ENCODE data around the gene LAMA3. TPM values are rescaled to one million over a fixed set of nuclear protein-coding genes. Genes with fewer than 3 reads are reported as not detected.

The LAMA3 gene
- total RNA-seq, 8 experiments from 2014 or later: 0.22 to 20.5 (median 1.9) TPM

- peak in 4 of 8 experiments; percentile 24 to 53 (median 37) for ATAC-seq (replicated peaks in 6 of 8)
- 53 to 100% (median 86%) methylated on average over 1 to 15 of the region's 25 CpGs for WGBS, 10 experiments
- H3K4me1 ChIP-seq (replicated peaks in 1 of 2): peaks cover 9 to 14% of the 10 kb centered on the region in 2 donors
- in situ Hi-C loops (cut with MboI; ENCODE audit: low pct_unique_long_range_greater_than_20kb in 2 of 9, low sequenced_read_pairs in 9 of 9, unreplicated experiment in 9 of 9): loop anchor here in 1 of 9 experiments (25.0 kb wide), 1 partner anchor 111 kb away; no protein-coding TSS in a partner anchor
- H3K27ac ChIP-seq: no peak overlapping the region
- H3K4me3 ChIP-seq: no peak overlapping the region
Observed at GRCh38 chr18:23872701-23873550, 183.7 kb downstream of the LAMA3 start.

DNA sequence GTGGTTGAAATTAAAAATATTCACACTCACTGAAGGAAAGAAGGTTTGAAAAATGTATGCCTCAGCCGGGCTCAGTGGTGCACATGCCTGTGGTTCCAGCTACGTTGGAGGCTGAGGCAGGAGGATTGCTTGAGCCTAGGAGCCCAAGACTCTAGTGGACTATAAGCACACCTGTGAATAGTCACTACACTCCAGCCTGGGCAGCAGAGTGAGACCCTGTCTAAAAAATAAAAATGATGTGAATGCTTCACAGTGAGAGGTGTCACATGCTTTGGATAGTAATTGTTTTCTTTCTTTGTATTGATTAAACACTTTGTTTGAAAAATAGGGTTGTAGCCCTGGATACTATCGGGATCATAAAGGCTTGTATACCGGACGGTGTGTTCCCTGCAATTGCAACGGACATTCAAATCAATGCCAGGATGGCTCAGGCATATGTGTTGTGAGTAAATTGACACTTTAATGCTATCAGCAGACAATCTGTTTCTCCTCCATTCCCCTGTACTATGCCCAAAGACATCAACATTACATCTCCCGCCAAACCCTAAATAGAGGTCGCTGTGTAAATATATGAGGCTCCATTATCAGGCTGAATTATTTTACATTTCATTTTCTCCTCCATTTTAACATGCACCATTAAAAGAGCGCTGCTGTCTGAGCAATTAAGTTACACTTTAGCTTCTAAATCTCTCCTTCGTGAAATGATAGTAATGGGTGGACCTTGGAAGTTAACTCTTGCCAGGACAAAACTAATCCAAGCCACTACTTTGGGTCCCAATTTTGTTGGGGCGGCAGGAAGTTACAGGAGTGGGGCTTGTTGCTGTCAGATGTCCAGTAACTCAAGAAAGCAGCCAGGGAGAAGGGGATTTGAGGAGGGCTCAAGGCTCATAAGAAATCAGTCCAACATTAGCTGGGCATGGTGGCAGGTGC, 187.0 kb downstream of the LAMA3 start:
- in situ Hi-C loops (cut with MboI; ENCODE audit: low pct_unique_long_range_greater_than_20kb in 2 of 9, low sequenced_read_pairs in 9 of 9, unreplicated experiment in 9 of 9): no loop called here
- Histone ChIP-seq H3K4me3 (no peak overlapping the region), H3K4me1 (replicated peaks in 1 of 2) (peaks cover 13 to 14% of the 10 kb centered on the region in 2 donors), H3K27ac (no peak overlapping the region)
- ATAC-seq (replicated peaks in 6 of 8): peak in 5 of 8 experiments; percentile 47 to 82 (median 56)
- WGBS, 10 experiments: 58 to 96% (median 83%) methylated on average over 4 to 11 of the region's 11 CpGs; no CpG with 5 or more reads in 2 of the 10 experiments

DNA sequence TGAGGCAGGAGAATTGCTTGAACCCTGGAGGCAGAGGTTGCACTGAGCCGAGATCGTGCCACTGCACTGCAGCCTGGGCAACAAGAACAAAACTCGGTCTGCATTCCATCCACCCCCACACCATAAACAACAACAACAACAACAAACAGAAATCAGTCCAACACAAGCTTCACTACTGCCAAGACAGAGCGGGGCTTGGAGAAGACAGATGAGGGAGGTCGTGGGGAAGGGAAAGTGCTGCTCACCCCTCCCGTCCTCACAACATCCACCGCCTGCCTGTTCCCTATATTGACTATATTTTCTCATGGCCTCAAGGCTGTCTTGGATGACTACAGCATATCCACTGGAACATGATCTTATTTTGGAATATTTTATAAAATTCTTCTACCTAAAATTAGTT, 187.7 kb downstream of the LAMA3 start:
- in situ Hi-C loops (cut with MboI; ENCODE audit: low pct_unique_long_range_greater_than_20kb in 2 of 9, low sequenced_read_pairs in 9 of 9, unreplicated experiment in 9 of 9): no loop called here
- no peak overlapping the region for H3K27ac ChIP-seq
- WGBS, 10 experiments: 70 to 100% (median 82%) methylated on average over 1 to 4 of the region's 7 CpGs; no CpG with 5 or more reads in 1 of the 10 experiments
- peaks cover 10 to 13% of the 10 kb centered on the region in 2 donors for H3K4me1 ChIP-seq (replicated peaks in 1 of 2)
- ATAC-seq (replicated peaks in 6 of 8): no peak
- no peak overlapping the region for H3K4me3 ChIP-seq

DNA sequence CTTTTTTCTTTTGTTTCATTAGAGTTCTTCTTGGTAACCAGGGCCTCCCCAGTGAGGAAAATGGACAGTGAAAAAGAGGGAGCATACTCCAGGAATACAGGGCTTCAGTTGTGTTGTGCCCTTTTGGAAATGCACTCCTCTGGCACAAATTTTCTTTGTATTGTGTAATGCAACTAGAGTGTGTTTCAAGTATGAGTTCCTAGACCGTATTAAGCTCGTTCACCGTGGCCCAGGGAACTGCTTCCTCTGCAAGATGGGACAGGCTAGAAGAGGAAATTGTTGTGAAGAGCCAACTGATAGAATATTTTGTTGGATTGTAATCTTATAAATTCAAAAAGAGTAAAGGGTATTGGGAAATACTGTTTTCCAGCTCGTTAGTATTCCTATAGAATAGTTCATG, 188.1 kb downstream of the LAMA3 start:
- ATAC-seq (replicated peaks in 6 of 8): no peak
- 50 to 100% (median 82%) methylated on average over 1 to 4 of the region's 4 CpGs for WGBS, 10 experiments
- Histone ChIP-seq H3K27ac (no peak overlapping the region), H3K4me1 (replicated peaks in 1 of 2) (peaks cover 10 to 13% of the 10 kb centered on the region in 2 donors), H3K4me3 (no peak overlapping the region)
- in situ Hi-C loops (cut with MboI; ENCODE audit: low pct_unique_long_range_greater_than_20kb in 2 of 9, low sequenced_read_pairs in 9 of 9, unreplicated experiment in 9 of 9): no loop called here

GRCh38 chr18:23878336-23878900, 189.2 kb downstream of the LAMA3 start:
- Histone ChIP-seq H3K4me1 (replicated peaks in 1 of 2) (peaks cover 7 to 13% of the 10 kb centered on the region in 2 donors), H3K4me3 (no peak overlapping the region), H3K27ac (no peak overlapping the region)
- WGBS, 10 experiments: 49 to 100% (median 70%) methylated on average over 1 to 8 of the region's 11 CpGs; no CpG with 5 or more reads in 1 of the 10 experiments
- in situ Hi-C loops (cut with MboI; ENCODE audit: low pct_unique_long_range_greater_than_20kb in 2 of 9, low sequenced_read_pairs in 9 of 9, unreplicated experiment in 9 of 9): no loop called here
- ATAC-seq (replicated peaks in 6 of 8): no peak

GRCh38 chr18:23879126-23879525, 189.9 kb downstream of the LAMA3 start:
- H3K4me3 ChIP-seq: no peak overlapping the region
- 49 to 98% (median 77%) methylated on average over 2 to 11 of the region's 13 CpGs; no CpG with 5 or more reads in 1 of the 10 experiments for WGBS, 10 experiments
- peaks cover 6 to 13% of the 10 kb centered on the region in 2 donors for H3K4me1 ChIP-seq (replicated peaks in 1 of 2)
- in situ Hi-C loops (cut with MboI; ENCODE audit: low pct_unique_long_range_greater_than_20kb in 2 of 9, low sequenced_read_pairs in 9 of 9, unreplicated experiment in 9 of 9): no loop called here
- ATAC-seq (replicated peaks in 6 of 8): peak in 2 of 8 experiments; percentile 14 to 15
- H3K27ac ChIP-seq: no peak overlapping the region

- Histone ChIP-seq H3K4me1 (replicated peaks in 1 of 2) (peaks cover 6 to 18% of the 10 kb centered on the region in 2 donors), H3K27ac (no peak overlapping the region), H3K4me3 (no peak overlapping the region)
- in situ Hi-C loops (cut with MboI; ENCODE audit: low pct_unique_long_range_greater_than_20kb in 2 of 9, low sequenced_read_pairs in 9 of 9, unreplicated experiment in 9 of 9): no loop called here
- WGBS, 10 experiments: 27 to 100% (median 65%) methylated on average over 1 to 6 of the region's 7 CpGs; no CpG with 5 or more reads in 3 of the 10 experiments
- ATAC-seq (replicated peaks in 6 of 8): no peak
Observed at GRCh38 chr18:23879544-23879943, 190.3 kb downstream of the LAMA3 start.

- 46 to 100% (median 91%) methylated on average over 1 to 5 of the region's 6 CpGs; no CpG with 5 or more reads in 3 of the 10 experiments for WGBS, 10 experiments
- Histone ChIP-seq H3K4me1 (replicated peaks in 1 of 2) (peaks cover 9 to 23% of the 10 kb centered on the region in 2 donors), H3K4me3 (no peak overlapping the region), H3K27ac (no peak overlapping the region)
- in situ Hi-C loops (cut with MboI; ENCODE audit: low pct_unique_long_range_greater_than_20kb in 2 of 9, low sequenced_read_pairs in 9 of 9, unreplicated experiment in 9 of 9): no loop called here
- no peak for ATAC-seq (replicated peaks in 6 of 8)
Observed at GRCh38 chr18:23879966-23880565, 190.8 kb downstream of the LAMA3 start.

DNA sequence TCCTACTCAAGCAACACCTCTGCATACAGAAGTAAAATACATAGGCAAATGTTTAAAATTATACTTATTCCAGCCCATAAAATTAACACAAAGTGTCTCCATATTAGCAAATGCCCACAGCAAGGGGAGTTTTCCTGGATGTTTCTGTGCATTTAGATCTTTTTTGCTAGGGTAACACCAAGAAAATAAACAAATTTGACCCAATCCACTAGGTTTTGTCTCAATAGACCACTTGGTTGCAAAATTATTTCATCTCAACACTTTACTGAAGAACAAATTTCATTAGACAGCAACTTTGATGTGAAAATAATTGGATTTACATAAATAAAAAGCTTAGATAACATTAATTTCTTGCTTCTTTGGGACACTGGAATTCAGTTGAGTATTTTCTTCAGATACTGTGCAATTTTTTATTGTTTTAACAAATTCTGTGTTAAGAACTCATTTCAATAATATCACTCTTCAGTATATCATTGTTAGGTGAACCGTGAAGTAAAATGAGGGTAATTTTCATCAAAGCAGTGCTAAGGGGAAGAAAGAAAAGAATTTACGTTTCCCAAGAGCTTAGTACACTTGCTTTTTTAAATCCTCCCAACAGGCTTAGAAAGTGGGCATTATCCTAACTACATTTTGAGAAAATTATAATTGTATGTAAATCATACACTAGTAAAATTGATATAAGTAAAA, 191.8 kb downstream of the LAMA3 start:
- no peak overlapping the region for H3K4me3 ChIP-seq
- in situ Hi-C loops (cut with MboI; ENCODE audit: low pct_unique_long_range_greater_than_20kb in 2 of 9, low sequenced_read_pairs in 9 of 9, unreplicated experiment in 9 of 9): no loop called here
- no peak for ATAC-seq (replicated peaks in 6 of 8)
- no peak overlapping the region for H3K27ac ChIP-seq
- H3K4me1 ChIP-seq (replicated peaks in 1 of 2): peaks cover 9 to 25% of the 10 kb centered on the region in 2 donors
- WGBS, 10 experiments: 81 to 100% (median 89%) methylated on average over 1 to 2 of the region's 2 CpGs; no CpG with 5 or more reads in 1 of the 10 experiments

DNA sequence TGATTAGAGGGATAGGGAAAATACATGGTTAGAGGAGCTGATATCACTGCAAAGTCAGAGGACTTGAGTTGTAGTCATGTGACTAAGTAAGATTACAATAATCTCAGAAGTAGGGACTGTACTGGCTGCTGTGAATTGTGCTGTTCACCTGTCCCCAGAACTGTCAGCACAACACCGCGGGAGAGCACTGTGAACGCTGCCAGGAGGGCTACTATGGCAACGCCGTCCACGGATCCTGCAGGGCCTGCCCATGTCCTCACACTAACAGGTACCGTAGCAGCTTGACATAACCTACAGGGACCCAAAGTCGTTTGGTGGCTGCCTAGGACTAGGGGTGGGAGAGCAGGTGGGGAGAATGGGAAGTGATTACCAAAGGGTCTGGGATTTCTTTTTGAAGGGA, 192.5 kb downstream of the LAMA3 start:
- in situ Hi-C loops (cut with MboI; ENCODE audit: low pct_unique_long_range_greater_than_20kb in 2 of 9, low sequenced_read_pairs in 9 of 9, unreplicated experiment in 9 of 9): no loop called here
- no peak overlapping the region for H3K27ac ChIP-seq
- H3K4me1 ChIP-seq (replicated peaks in 1 of 2): peaks cover 4 to 22% of the 10 kb centered on the region in 2 donors
- WGBS, 10 experiments: 67 to 87% (median 80%) methylated on average over 1 to 8 of the region's 8 CpGs; no CpG with 5 or more reads in 7 of the 10 experiments
- ATAC-seq (replicated peaks in 6 of 8): peak in 5 of 8 experiments; percentile 20 to 70 (median 44)
- H3K4me3 ChIP-seq: no peak overlapping the region

- Histone ChIP-seq H3K27ac (no peak overlapping the region), H3K4me3 (no peak overlapping the region), H3K4me1 (replicated peaks in 1 of 2) (peaks cover 4 to 16% of the 10 kb centered on the region in 2 donors)
- WGBS, 10 experiments: 29 to 100% (median 98%) methylated on average over 1 to 3 of the region's 4 CpGs; no CpG with 5 or more reads in 4 of the 10 experiments
- no peak for ATAC-seq (replicated peaks in 6 of 8)
- in situ Hi-C loops (cut with MboI; ENCODE audit: low pct_unique_long_range_greater_than_20kb in 2 of 9, low sequenced_read_pairs in 9 of 9, unreplicated experiment in 9 of 9): no loop called here
Observed at GRCh38 chr18:23882616-23883276, 193.5 kb downstream of the LAMA3 start.
